MM.1S (cell line): Measurements from ENCODE around the gene HRCT1.
"Not testable (repeated sequence)": the region's sequence is repeated elsewhere in the genome, so short reads cannot be mapped to it uniquely, and the experiment has no call there.

Experiments
- DNase-seq: peaks from one replicate; pipeline ENCODE4 v3.0.0-alpha.2; 2015
- H2AFZ ChIP-seq: fragments of 300-600 bp; sonication (generic); 2 replicates; pipeline ENCODE4 v1.6.0; 2016; ENCODE audit warnings: antibody characterized with exemption, low read length
- H3F3A ChIP-seq: fragments of 300-600 bp; sonication (generic); 2 replicates; pipeline ENCODE4 v1.6.1; 2016; ENCODE audit warnings: mild to moderate bottlenecking, antibody characterized with exemption, low read length, moderate library complexity, mixed read lengths; ENCODE audit not compliant: insufficient read depth
- H3K27ac ChIP-seq: fragments of 300-600 bp; sonication (generic); 2 replicates; pipeline ENCODE4 v1.5.1; 2016; ENCODE audit warnings: mild to moderate bottlenecking, low read length
- H3K27me3 ChIP-seq: fragments of 300-600 bp; sonication (generic); replicated peaks from 2 replicates; pipeline ENCODE4 v1.6.0; 2016; ENCODE audit warnings: low read length; ENCODE audit not compliant: insufficient read depth
- H3K36me3 ChIP-seq: fragments of 300-600 bp; sonication (generic); replicated peaks from 2 replicates; pipeline ENCODE4 v1.6.1; 2016; ENCODE audit warnings: mild to moderate bottlenecking, low read length, mixed read lengths; ENCODE audit not compliant: insufficient read depth
- H3K4me1 ChIP-seq: fragments of 300-600 bp; sonication (generic); 2 replicates; pipeline ENCODE4 v1.6.1; 2016; ENCODE audit warnings: low read length, mixed read lengths
- H3K4me2 ChIP-seq: fragments of 300-600 bp; sonication (generic); 2 replicates; pipeline ENCODE4 v1.6.0; 2016; ENCODE audit warnings: low read depth, low read length
- H3K4me3 ChIP-seq: fragments of 300-600 bp; sonication (generic); 2 replicates; pipeline ENCODE4 v1.5.1; 2016; ENCODE audit warnings: low read length, mixed read lengths
- H3K79me2 ChIP-seq: fragments of 300-600 bp; sonication (generic); 2 replicates; pipeline ENCODE4 v1.6.1; 2016; ENCODE audit warnings: mixed run types, low read length, mixed read lengths
- H3K9ac ChIP-seq: fragments of 300-600 bp; sonication (generic); 2 replicates; pipeline ENCODE4 v1.6.1; 2016; ENCODE audit warnings: low read length, mixed read lengths
- H3K9me2 ChIP-seq: fragments of 300-600 bp; sonication (generic); replicated peaks from 2 replicates; pipeline ENCODE4 v1.6.1; 2016; ENCODE audit warnings: mild to moderate bottlenecking, low read length, mixed read lengths; ENCODE audit not compliant: insufficient read depth
- H3K9me3 ChIP-seq: fragments of 300-600 bp; sonication (generic); replicated peaks from 2 replicates; pipeline ENCODE4 v1.6.1; 2016; ENCODE audit warnings: mild to moderate bottlenecking, low read length, mixed read lengths; ENCODE audit not compliant: insufficient read depth
- H4K20me1 ChIP-seq: fragments of 300-600 bp; sonication (generic); 2 replicates; pipeline ENCODE4 v1.6.1; 2016; ENCODE audit warnings: mild to moderate bottlenecking, low read length, moderate library complexity, mixed read lengths; ENCODE audit not compliant: insufficient read depth
- CTCF ChIP-seq: fragments of 300-600 bp; sonication (generic); IDR thresholded peaks from 2 replicates; pipeline ENCODE4 v1.5.1; 2016; ENCODE audit warnings: antibody characterized with exemption, low read length, mixed read lengths
- EZH2 ChIP-seq: fragments of 300-600 bp; sonication (generic); optimal IDR thresholded peaks from 2 replicates; pipeline ENCODE3; 2017; ENCODE audit warnings: low read depth, mild to moderate bottlenecking, antibody characterized with exemption, low read length, mixed read lengths
- EZH2phosphoT487 ChIP-seq: fragments of 300-600 bp; sonication (generic); IDR thresholded peaks from 2 replicates; pipeline ENCODE4 v1.6.1; 2018; ENCODE audit warnings: antibody characterized with exemption, low read length

The HRCT1 gene

GRCh38 chr9:35882263-35882848 lies 23.6 kb upstream of the HRCT1 start:
- Histone ChIP-seq H4K20me1 (no peaks in the 10 kb centered on the region), H3K9me2 (no peaks in the 10 kb centered on the region), H3K9ac (no peak overlapping the region), H3K27ac (no peak overlapping the region), H3K36me3 (no peaks in the 10 kb centered on the region), H3K4me2 (no peak overlapping the region), H3F3A (no peaks in the 10 kb centered on the region), H3K4me1 (no peaks in the 10 kb centered on the region), H3K9me3 (no peaks in the 10 kb centered on the region), H3K79me2 (no peaks in the 10 kb centered on the region), H3K4me3 (no peak overlapping the region), H3K27me3 (no peaks in the 10 kb centered on the region), H2AFZ (no peak overlapping the region)
- peak; percentile 70 for DNase-seq
- TF ChIP-seq EZH2phosphoT487, result no peak
- TF ChIP-seq CTCF, result peak; percentile 98

GRCh38 chr9:35882996-35883395 lies 23.0 kb upstream of the HRCT1 start:
- Histone ChIP-seq H3K79me2 (no peaks in the 10 kb centered on the region), H3F3A (no peaks in the 10 kb centered on the region), H3K9me3 (no peaks in the 10 kb centered on the region), H2AFZ (no peak overlapping the region), H3K36me3 (no peaks in the 10 kb centered on the region), H3K4me1 (no peaks in the 10 kb centered on the region), H3K9ac (no peak overlapping the region), H3K9me2 (no peaks in the 10 kb centered on the region), H3K27me3 (no peaks in the 10 kb centered on the region), H3K4me2 (no peak overlapping the region), H3K4me3 (no peak overlapping the region), H4K20me1 (no peaks in the 10 kb centered on the region), H3K27ac (no peak overlapping the region)
- TF ChIP-seq EZH2, result no peak
- no peak for TF ChIP-seq EZH2phosphoT487
- no peak for TF ChIP-seq CTCF
- DNase-seq, result no peak

- not testable (repeated sequence) for H3K9ac ChIP-seq, H3K4me1 ChIP-seq, H2AFZ ChIP-seq, H3K79me2 ChIP-seq, H3K36me3 ChIP-seq, H3K27me3 ChIP-seq, H3K9me2 ChIP-seq, DNase-seq, H3K9me3 ChIP-seq, H3K4me3 ChIP-seq, H3K27ac ChIP-seq, H4K20me1 ChIP-seq, H3K4me2 ChIP-seq, H3F3A ChIP-seq
Measured at GRCh38 chr9:35884908-35885307, 21.1 kb upstream of the HRCT1 start.

- Histone ChIP-seq H3K27me3 (no peaks in the 10 kb centered on the region), H3K4me3 (no peak overlapping the region), H3K9ac (no peak overlapping the region), H3K36me3 (no peaks in the 10 kb centered on the region), H3K9me3 (no peaks in the 10 kb centered on the region), H3K4me1 (peaks cover 29% of the 10 kb centered on the region), H3K9me2 (no peaks in the 10 kb centered on the region), H4K20me1 (no peaks in the 10 kb centered on the region), H2AFZ (peak overlapping the region; percentile 24; the same call in 1 of the 2 replicates), H3K27ac (no peak overlapping the region), H3K79me2 (no peaks in the 10 kb centered on the region), H3K4me2 (no peak overlapping the region), H3F3A (0 out of 2 replicates have a peak, but pooled peaks cover 5% of the 10 kb centered on the region)
- TF ChIP-seq EZH2 (no peak), EZH2phosphoT487 (no peak), CTCF (no peak)
- DNase-seq, result no peak
Measured at GRCh38 chr9:35891646-35892045, 14.4 kb upstream of the HRCT1 start.
